H1 (cell line): ENCODE results near the gene TRIP13. TPM values are rescaled to one million over a fixed set of nuclear protein-coding genes. Genes with fewer than 3 reads are reported as not detected.
"Not testable (repeated sequence)": the region's sequence is repeated elsewhere in the genome, so short reads cannot be mapped to it uniquely, and the experiment has no call there.

Experiments
- CTCF ChIA-PET: fragments of 300-600 bp; sonication (Branson Sonifier 250); formaldehyde crosslinking; loops from one replicate; lab custom pipeline; 2021; ENCODE audit not compliant: partially characterized antibody; lab: Charles Lee
- POLR2A ChIA-PET: fragments of 300-600 bp; sonication (Branson Sonifier 250); formaldehyde crosslinking; loops from one replicate; lab custom pipeline; 2021; ENCODE audit warnings: inconsistent platforms; ENCODE audit not compliant: partially characterized antibody; lab: Charles Lee
- DNase-seq, 2 experiments: peaks; one replicate each; pipeline versions ENCODE4 v3.0.0 to v3.0.0-alpha.2; 2010 to 2022; ENCODE audit warnings: low spot score in 2 of 2, low read depth in 1 of 2, mixed read lengths in 1 of 2
- FAIRE-seq: peaks from 2 replicates; lab custom pipeline; 2011; peaks lifted over from hg19 to GRCh38; lab: Jason Lieb, UNC
- H2AFZ ChIP-seq: 2 replicates; pipeline ENCODE4 v1.8.1; 2012; ENCODE audit warnings: low read length, inconsistent platforms
- H2AK5ac ChIP-seq: 2 replicates; pipeline ENCODE4 v1.6.1; 2013; ENCODE audit warnings: low read depth, low read length
- H2BK120ac ChIP-seq: replicated peaks from 2 replicates; pipeline ENCODE3; 2013; ENCODE audit warnings: low read depth, low read length, inconsistent platforms
- H2BK12ac ChIP-seq: 2 replicates; pipeline ENCODE4 v1.6.1; 2013; ENCODE audit warnings: low read depth, low read length
- H2BK15ac ChIP-seq: 2 replicates; pipeline ENCODE4 v1.6.1; 2013; ENCODE audit warnings: low read length
- H2BK20ac ChIP-seq: 2 replicates; pipeline ENCODE4 v1.6.1; 2013; ENCODE audit warnings: low read length
- H2BK5ac ChIP-seq: 2 replicates; pipeline ENCODE4 v1.6.1; 2013; ENCODE audit warnings: low read depth, low read length
- H3K14ac ChIP-seq: 2 replicates; pipeline ENCODE4 v1.6.1; 2013; ENCODE audit warnings: inconsistent platforms; ENCODE audit not compliant: insufficient read length
- H3K18ac ChIP-seq: 2 replicates; pipeline ENCODE4 v1.6.1; 2013; ENCODE audit warnings: low read length; ENCODE audit errors: extremely low read depth
- H3K23ac ChIP-seq: 2 replicates; pipeline ENCODE4 v1.6.1; 2013; ENCODE audit warnings: inconsistent platforms; ENCODE audit not compliant: insufficient read length
- H3K23me2 ChIP-seq: 2 replicates; pipeline ENCODE4 v1.6.1; 2013; ENCODE audit warnings: low read depth, low read length
- H3K27ac ChIP-seq: 2 replicates; pipeline ENCODE4 v1.6.1; 2011; ENCODE audit warnings: low read depth, low read length, inconsistent platforms
- H3K27me3 ChIP-seq, 4 experiments: replicated peaks in 1 of 4; 1 replicate in 1 of 4; 2 replicates in 3 of 4; pipeline versions ENCODE4 v1.6.1 to v1.8.1; 2011 to 2013; ENCODE audit warnings: low read length in 3 of 4, mild to moderate bottlenecking in 3 of 4, inconsistent platforms in 2 of 4, mixed read lengths in 2 of 4, moderate library complexity in 1 of 4; ENCODE audit not compliant: control insufficient read depth in 3 of 4, insufficient read depth in 3 of 4; ENCODE audit errors: extremely low read depth in 1 of 4
- H3K36me3 ChIP-seq, 4 experiments: 2 replicates each; pipeline versions ENCODE4 v1.6.1 to v1.8.1; 2011 to 2013; ENCODE audit warnings: mild to moderate bottlenecking in 4 of 4, low read length in 3 of 4, moderate library complexity in 2 of 4, control low read depth in 1 of 4, inconsistent platforms in 1 of 4; ENCODE audit not compliant: insufficient read depth in 4 of 4, control insufficient read depth in 2 of 4
- H3K4ac ChIP-seq: replicated peaks from 2 replicates; pipeline ENCODE3; 2013; ENCODE audit warnings: low read length, low read depth, mixed read lengths, inconsistent platforms; ENCODE audit not compliant: insufficient read length
- H3K4me1 ChIP-seq, 4 experiments: replicated peaks in 1 of 4; 1 replicate in 1 of 4; 2 replicates in 3 of 4; pipeline versions ENCODE4 v1.6.1 to v1.8.1; 2011 to 2013; ENCODE audit warnings: low read length in 3 of 4, inconsistent platforms in 2 of 4, mixed read lengths in 1 of 4; ENCODE audit not compliant: insufficient read depth in 4 of 4, control insufficient read depth in 3 of 4
- H3K4me2 ChIP-seq, 2 experiments: 2 replicates each; pipeline versions ENCODE4 v1.6.1 to v1.8.1; 2011 to 2013; ENCODE audit warnings: low read depth in 2 of 2, low read length in 2 of 2, control low read depth in 1 of 2, inconsistent platforms in 1 of 2, mild to moderate bottlenecking in 1 of 2; ENCODE audit not compliant: insufficient read depth in 1 of 2
- H3K4me3 ChIP-seq, 4 experiments: fragments of 200-600, 300-600 bp in 1 of 4; sonication (generic), shearing (Covaris generic), sonication (Bioruptor Twin) in 1 of 4; 2 replicates each; pipeline versions ENCODE4 v1.5.1 to v1.8.1; 2011 to 2016; ENCODE audit warnings: low read length in 4 of 4, low read depth in 3 of 4, control low read depth in 2 of 4, inconsistent platforms in 2 of 4, mild to moderate bottlenecking in 2 of 4, mixed read lengths in 1 of 4, moderate library complexity in 1 of 4; ENCODE audit not compliant: insufficient read depth in 2 of 4; ENCODE audit errors: extremely low read depth in 1 of 4
- H3K56ac ChIP-seq: replicated peaks from 2 replicates; pipeline ENCODE3; 2013; ENCODE audit warnings: low read depth, mild to moderate bottlenecking, mixed read lengths, low read length, inconsistent platforms; ENCODE audit not compliant: insufficient read length
- H3K79me1 ChIP-seq: 2 replicates; pipeline ENCODE4 v1.6.1; 2013; ENCODE audit warnings: low read depth, low read length, control low read depth
- H3K79me2 ChIP-seq, 2 experiments: 2 replicates each; pipeline versions ENCODE4 v1.6.1 to v1.8.1; 2012 to 2013; ENCODE audit warnings: low read length in 2 of 2, mild to moderate bottlenecking in 2 of 2, inconsistent platforms in 1 of 2; ENCODE audit not compliant: insufficient read depth in 2 of 2, control insufficient read depth in 1 of 2
- H3K9ac ChIP-seq, 4 experiments: replicated peaks in 1 of 4; 1 replicate in 1 of 4; 2 replicates in 3 of 4; pipeline versions ENCODE4 v1.6.1 to v1.8.1; 2011 to 2013; ENCODE audit warnings: low read depth in 3 of 4, low read length in 3 of 4, control low read depth in 2 of 4, mild to moderate bottlenecking in 2 of 4, moderate library complexity in 2 of 4, inconsistent platforms in 1 of 4; ENCODE audit errors: extremely low read depth in 1 of 4
- H3K9me3 ChIP-seq, 2 experiments: 2 replicates each; pipeline versions ENCODE4 v1.6.1 to v1.8.1; 2012 to 2013; ENCODE audit warnings: mild to moderate bottlenecking in 2 of 2, moderate library complexity in 2 of 2, control low read depth in 1 of 2, inconsistent platforms in 1 of 2, low read depth in 1 of 2, low read length in 1 of 2, mixed read lengths in 1 of 2; ENCODE audit not compliant: insufficient read depth in 2 of 2
- H4K20me1 ChIP-seq, 2 experiments: replicated peaks in 1 of 2; 2 replicates each; pipeline versions ENCODE3 to v1.8.1; 2011 to 2013; ENCODE audit warnings: inconsistent platforms in 2 of 2, low read length in 2 of 2, mild to moderate bottlenecking in 1 of 2; ENCODE audit not compliant: insufficient read depth in 2 of 2, control insufficient read depth in 1 of 2
- H4K5ac ChIP-seq: 2 replicates; pipeline ENCODE4 v1.6.1; 2013; ENCODE audit warnings: low read length, low read depth, mixed read lengths, inconsistent platforms; ENCODE audit not compliant: insufficient read length
- H4K8ac ChIP-seq: 2 replicates; pipeline ENCODE4 v1.8.0; 2013; ENCODE audit warnings: mild to moderate bottlenecking, moderate library complexity, low read length, inconsistent platforms; ENCODE audit not compliant: insufficient read depth; ENCODE audit errors: extremely low read depth
- H4K91ac ChIP-seq: replicated peaks from 2 replicates; pipeline ENCODE3; 2013; ENCODE audit warnings: low read length, mixed read lengths, inconsistent platforms; ENCODE audit not compliant: insufficient read length
- WGBS, 2 experiments: shearing (Covaris generic) in 1 of 2; methylation state at CpG; one replicate each; pipeline versions ENCODE4 v1.1.6 to v1.1.7; 2013 to 2015; ENCODE audit warnings: low lambda C conversion rate in 2 of 2, mixed read lengths in 2 of 2, inconsistent platforms in 1 of 2, low coverage in 1 of 2, missing lambda C conversion rate in 1 of 2; ENCODE audit not compliant: insufficient replicate concordance in 2 of 2, insufficient coverage in 1 of 2, insufficient read length in 1 of 2; ENCODE audit errors: extremely low coverage in 1 of 2, missing lambda C conversion rate in 1 of 2; 5-methylcytosine and 5-hydroxymethylcytosine counted together
- polyA plus RNA-seq, 7 experiments: library from polyadenylated mRNA; depleted of rRNA in 3 of 7; stranded (reverse) in 5 of 7; unstranded in 2 of 7; fragments of >200 nt in 5 of 7; fragments of 200-250 nt in 2 of 7; gene quantifications; 1 replicate in 5 of 7; 2 replicates in 1 of 7; 4 replicates in 1 of 7; pipeline versions ENCODE4 v1.2.1 to v1.2.3, GENCODE V29; 2011 to 2013; ENCODE audit warnings: missing spikeins in 2 of 7, mixed read lengths in 2 of 7
- total RNA-seq: library from RNA; stranded (reverse); fragmentation: NEBNext Ultra II Directional; extraction: Animal tissue kit (Norgen Biotek cat#: 25700); gene quantifications from 2 replicates; pipeline ENCODE4 v1.2.1, GENCODE V29; 2021

Gene TRIP13
- total and polyA plus RNA-seq, 2 of the 8 experiments (the other 6 are each of a cell fraction or from before 2014, with no cell fraction given): 20.0 to 39.2 TPM

DNA sequence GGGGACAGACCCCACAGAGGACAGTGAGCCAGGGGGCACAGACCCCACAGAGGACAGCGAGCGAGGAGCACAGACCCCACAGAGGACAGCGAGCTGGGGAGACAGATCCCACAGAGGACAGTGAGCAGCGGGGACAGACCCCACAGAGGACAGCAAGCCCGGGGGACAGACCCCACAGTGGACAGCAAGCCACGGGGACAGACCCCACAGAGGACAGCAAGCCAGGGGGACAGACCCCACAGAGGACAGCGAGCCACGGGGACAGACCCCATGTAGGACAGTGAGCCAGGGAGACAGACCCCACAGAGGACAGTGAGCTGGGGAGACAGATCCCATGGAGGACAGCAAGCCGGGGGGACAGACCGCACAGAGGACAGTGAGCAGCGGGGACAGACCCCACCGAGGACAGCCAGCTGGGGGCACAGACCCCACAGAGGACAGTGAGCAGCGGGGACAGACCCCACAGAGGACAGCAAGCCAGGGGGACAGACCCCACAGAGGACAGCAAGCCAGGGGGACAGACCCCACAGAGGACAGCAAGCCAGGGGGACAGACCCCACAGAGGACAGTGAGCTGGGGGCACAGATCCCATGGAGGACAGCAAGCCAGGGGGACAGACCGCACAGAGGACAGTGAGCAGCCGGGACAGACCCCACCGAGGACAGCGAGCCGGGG is 39.1 kb upstream of the TRIP13 start:
- H2AK5ac ChIP-seq, H2BK15ac ChIP-seq, FAIRE-seq, H3K9me3 ChIP-seq, H4K5ac ChIP-seq, H4K8ac ChIP-seq, H2BK120ac ChIP-seq, DNase-seq, H3K4me3 ChIP-seq, H4K91ac ChIP-seq, H2AFZ ChIP-seq, H3K4ac ChIP-seq, H3K27me3 ChIP-seq, H2BK12ac ChIP-seq, H3K36me3 ChIP-seq, CTCF ChIA-PET, H3K79me1 ChIP-seq, H2BK5ac ChIP-seq, H3K23ac ChIP-seq, H3K14ac ChIP-seq, H2BK20ac ChIP-seq, H3K9ac ChIP-seq, H3K4me1 ChIP-seq, H3K18ac ChIP-seq, H3K79me2 ChIP-seq, H3K27ac ChIP-seq, H3K4me2 ChIP-seq, H3K56ac ChIP-seq: not testable (repeated sequence)
- WGBS, 2 experiments: 89% methylated on average over 18 of the region's 18 CpGs; no CpG with 5 or more reads in 1 of the 2 experiments
- peaks cover 11% of the 10 kb centered on the region; the same call in 1 of the 2 replicates for H3K23me2 ChIP-seq
- peaks cover 0 to 12% of the 10 kb centered on the region in 2 experiments for H4K20me1 ChIP-seq
- POLR2A ChIA-PET: interaction anchor here (0.7 to 1.0 kb wide), 2 partner anchors 8 to 11 kb away, joined by 3 to 7 read pairs; no protein-coding TSS in a partner anchor
